NCI-H128 (cell line): ENCODE data around the gene HMX1.

Experiments used
- DNase-seq: peaks from one replicate; lab custom pipeline; 2025; ENCODE audit not compliant: unreplicated experiment; lab: John Stamatoyannopoulos, UW

Gene HMX1

GRCh38 chr4:8820178-8821102 is 51.2 kb downstream of the HMX1 start:
- no peak for DNase-seq

GRCh38 chr4:8819473-8820177 is 52.0 kb downstream of the HMX1 start:
- DNase-seq: no peak

GRCh38 chr4:8819019-8819418 is 52.6 kb downstream of the HMX1 start:
- no peak for DNase-seq

- DNase-seq: no peak
These were observed 53.4 kb downstream of the HMX1 start for GRCh38 chr4:8818063-8818881.

GRCh38 chr4:8817813-8818062 is 53.9 kb downstream of the HMX1 start:
- no peak for DNase-seq

- no peak for DNase-seq
These were observed 54.4 kb downstream of the HMX1 start for GRCh38 chr4:8817096-8817812.
